RWPE1 (cell line): ENCODE measurements around the gene WIPF2.

Experiments
- CTCF ChIA-PET: fragments of 350-600 bp; sonication (Branson Sonifier 250); formaldehyde crosslinking; extraction: SDS; loops from one replicate; lab custom pipeline; 2021; lab: Yijun Ruan, JAX
- POLR2A ChIA-PET: fragments of 400-600 bp; formaldehyde crosslinking; extraction: SDS; loops from one replicate; lab custom pipeline; 2020; ENCODE audit warnings: antibody characterized with exemption; ENCODE audit not compliant: low non-redundant PET; lab: Yijun Ruan, JAX
- DNase-seq: peaks from one replicate; pipeline ENCODE4 v3.0.0; 2012; ENCODE audit warnings: low spot score
- H3K27ac ChIP-seq: fragments of 450-650 bp; 2 replicates; pipeline ENCODE4 v1.5.1; 2017
- TF ChIP-seq, protein P1 (sequence below): fragments of 450-650 bp; conservative IDR thresholded peaks from 2 replicates; pipeline ENCODE4 v1.5.1; 2017; ENCODE audit warnings: low read depth, mild to moderate bottlenecking

The WIPF2 gene

DNA sequence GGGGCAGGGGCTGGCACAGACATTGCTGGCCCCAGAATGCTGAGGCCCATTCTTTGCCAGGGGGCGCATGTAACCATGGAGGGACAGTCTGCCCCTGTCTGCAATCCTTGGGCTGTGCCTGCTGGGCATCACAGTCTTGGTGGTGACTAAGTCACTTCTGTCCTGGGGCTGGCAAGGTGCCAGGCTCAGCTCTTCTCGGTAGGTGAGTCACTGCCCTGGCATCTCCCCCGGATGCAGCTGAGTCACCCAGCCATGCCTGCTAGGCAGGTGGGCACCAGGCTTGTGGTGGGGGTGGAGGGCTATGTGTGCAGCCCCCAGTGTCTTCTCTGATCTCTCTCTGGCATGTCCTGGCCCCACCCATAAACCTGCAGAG, 95.5 kb downstream of the WIPF2 start:
- ChIA-PET CTCF (interaction anchor here (1.1 kb wide), 1 partner anchor 41 kb away, joined by 4 read pairs; no protein-coding TSS in a partner anchor), POLR2A (interaction anchor here (0.5 to 0.8 kb wide), 2 partner anchors 26 to 36 kb away, joined by 3 to 6 read pairs; no protein-coding TSS in a partner anchor)
- peak; percentile 92 for DNase-seq
- H3K27ac ChIP-seq, result peak overlapping the region; percentile 99
- TF ChIP-seq, protein P1, sequence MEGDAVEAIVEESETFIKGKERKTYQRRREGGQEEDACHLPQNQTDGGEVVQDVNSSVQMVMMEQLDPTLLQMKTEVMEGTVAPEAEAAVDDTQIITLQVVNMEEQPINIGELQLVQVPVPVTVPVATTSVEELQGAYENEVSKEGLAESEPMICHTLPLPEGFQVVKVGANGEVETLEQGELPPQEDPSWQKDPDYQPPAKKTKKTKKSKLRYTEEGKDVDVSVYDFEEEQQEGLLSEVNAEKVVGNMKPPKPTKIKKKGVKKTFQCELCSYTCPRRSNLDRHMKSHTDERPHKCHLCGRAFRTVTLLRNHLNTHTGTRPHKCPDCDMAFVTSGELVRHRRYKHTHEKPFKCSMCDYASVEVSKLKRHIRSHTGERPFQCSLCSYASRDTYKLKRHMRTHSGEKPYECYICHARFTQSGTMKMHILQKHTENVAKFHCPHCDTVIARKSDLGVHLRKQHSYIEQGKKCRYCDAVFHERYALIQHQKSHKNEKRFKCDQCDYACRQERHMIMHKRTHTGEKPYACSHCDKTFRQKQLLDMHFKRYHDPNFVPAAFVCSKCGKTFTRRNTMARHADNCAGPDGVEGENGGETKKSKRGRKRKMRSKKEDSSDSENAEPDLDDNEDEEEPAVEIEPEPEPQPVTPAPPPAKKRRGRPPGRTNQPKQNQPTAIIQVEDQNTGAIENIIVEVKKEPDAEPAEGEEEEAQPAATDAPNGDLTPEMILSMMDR, result no peak

DNA sequence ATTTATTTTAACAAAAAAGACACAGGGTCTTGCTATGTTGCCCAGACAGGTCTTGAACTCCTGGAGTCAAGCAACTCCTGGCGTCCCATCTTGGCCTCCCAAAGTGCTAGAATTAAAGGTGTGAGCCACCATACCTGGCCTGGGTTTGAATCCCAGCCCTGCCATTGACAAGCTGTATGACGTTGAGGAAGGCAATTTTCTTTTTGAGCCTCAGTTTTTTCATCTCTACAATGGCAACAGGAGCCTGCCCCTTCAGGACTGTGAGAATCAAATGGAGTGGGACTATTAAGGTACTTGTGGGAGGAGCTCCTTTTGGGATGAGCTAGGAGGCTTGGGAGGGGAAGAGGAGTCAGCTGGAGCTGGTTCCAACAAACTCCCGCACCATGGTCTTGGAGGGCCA, 96.1 kb downstream of the WIPF2 start:
- TF ChIP-seq, protein P1, result no peak
- peak overlapping the region; percentile 99 for H3K27ac ChIP-seq
- DNase-seq, result no peak
- CTCF ChIA-PET, result no interaction called here
- POLR2A ChIA-PET, result interaction anchor here (0.5 kb wide), 1 partner anchor 36 kb away, joined by 6 read pairs; no protein-coding TSS in a partner anchor

DNA sequence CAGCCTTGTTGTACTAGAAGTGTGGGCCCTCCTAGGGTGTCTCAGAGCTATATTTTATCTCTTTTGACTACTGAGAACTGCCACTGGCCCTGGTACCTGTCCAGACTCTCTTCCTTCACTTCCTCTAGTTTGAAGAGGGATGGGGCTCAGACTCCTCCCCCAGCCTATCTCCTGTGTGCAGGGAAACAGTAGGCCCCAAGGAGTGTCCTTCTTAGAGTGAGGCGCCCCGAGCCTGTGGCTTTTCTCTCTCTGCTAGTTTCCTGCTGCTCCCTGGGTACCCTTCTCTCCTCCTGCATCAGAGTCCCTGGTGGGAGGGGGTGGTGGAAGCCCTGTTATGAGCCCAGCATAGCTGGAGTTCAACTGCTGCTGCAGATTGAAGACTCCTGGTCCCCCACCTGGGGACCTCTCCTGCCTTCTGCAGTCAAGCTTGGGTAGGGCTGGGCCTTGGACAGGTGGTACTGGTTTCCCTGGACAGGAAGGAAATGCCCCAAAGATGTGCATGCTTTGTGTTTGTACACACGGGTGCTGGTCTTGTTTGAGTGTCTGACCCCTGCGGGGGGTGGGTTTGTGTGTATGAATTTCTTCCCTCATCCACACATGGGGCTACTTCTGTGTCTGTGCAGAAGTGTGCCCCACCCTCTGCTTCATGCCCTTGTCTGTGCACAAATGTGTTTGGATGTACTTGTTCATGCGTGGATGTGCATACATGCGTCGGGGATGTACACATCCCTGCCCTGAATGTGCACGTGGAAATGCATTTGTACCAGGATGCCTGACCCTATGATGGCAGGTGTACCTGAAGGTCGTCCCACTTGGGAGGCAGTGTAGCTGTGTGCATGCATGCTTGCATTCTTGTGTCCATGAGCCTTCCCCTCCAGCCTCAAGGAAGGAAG, 96.8 kb downstream of the WIPF2 start:
- peak overlapping the region; percentile 99 for H3K27ac ChIP-seq
- POLR2A ChIA-PET, result interaction anchor here (0.5 kb wide), 1 partner anchor 71 kb away, joined by 4 read pairs; no protein-coding TSS in a partner anchor

DNA sequence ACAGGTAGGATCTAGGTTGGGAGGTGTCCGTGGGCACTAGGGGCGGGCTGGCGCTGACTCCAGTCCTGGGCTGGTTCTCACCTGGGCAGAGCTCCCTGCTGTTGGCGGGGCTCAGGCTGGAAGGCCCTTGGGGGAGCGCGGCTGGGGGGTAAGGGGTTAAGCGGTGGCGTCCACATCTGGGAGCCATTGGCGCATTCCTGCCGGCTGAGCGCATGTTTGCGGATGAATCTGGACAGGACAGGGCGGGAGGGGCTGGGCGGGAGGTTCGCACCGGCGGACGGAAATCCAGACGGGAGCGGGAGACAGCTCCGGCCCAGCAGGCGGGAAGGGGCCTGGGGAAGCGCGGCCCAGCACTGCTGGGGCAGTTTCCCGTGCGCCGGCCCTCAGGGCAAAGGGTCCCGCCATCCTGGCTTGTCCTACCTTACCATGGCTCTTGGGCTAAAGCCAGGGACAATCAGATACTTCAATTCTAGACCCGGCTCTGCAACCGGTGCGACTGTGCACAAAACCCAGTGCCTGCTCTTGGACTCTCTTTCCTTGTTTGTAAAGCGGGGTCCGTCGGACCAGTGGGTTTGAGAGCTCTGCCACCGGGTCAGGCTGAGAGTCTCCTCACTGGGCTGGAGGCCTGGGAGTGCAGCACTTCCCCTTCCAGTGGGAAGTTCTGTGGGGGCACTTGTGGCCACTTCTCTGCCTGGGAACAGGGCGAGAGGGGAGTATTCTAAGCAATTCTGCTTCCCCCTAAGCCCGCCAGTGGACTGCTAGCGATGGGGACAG, 97.7 kb downstream of the WIPF2 start:
- DNase-seq, result peak; percentile 78
- ChIA-PET POLR2A (interaction anchor here (0.5 to 0.6 kb wide), 2 partner anchors 71 to 1363 kb away, joined by 4 to 5 read pairs; no protein-coding TSS in a partner anchor), CTCF (interaction anchor here (0.7 to 2.5 kb wide), 11 partner anchors 9 to 141 kb away, joined by 4 to 13 read pairs (median 7); no protein-coding TSS in a partner anchor)
- TF ChIP-seq, protein P1, result no peak
- H3K27ac ChIP-seq, result peak overlapping the region; percentile 99

More for the DNA sequence above, 96.8 kb downstream of the WIPF2 start:
- TF ChIP-seq, protein P1, result no peak
- no peak for DNase-seq
- CTCF ChIA-PET, result interaction anchor here (0.7 to 2.2 kb wide), 5 partner anchors 8 to 142 kb away, joined by 4 to 13 read pairs (median 6); no protein-coding TSS in a partner anchor

DNA sequence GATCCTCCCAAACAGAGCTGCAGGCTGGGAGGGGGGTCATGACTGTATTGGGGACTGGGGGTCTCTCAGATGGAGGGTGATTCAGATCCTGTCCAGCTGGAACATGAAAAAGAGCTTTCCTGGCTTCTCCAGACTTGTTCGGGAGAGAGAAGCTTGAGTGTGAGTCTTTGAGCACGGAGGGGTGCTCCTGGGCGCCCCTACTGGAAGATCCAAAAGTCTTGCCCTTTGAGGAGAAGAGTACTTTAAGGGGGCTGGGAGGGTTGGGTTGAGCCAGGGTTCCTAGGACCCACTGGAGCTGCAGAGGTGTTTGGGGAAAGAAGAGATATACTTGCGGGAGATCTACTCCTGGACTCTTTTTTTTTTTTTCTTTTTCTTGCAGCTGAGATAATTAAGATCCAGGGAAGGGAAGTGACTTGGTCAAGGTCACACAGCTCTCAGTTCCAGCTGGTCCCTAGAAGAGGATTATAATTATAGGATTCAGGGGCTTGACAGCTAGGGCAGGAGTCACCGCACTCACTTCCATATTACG, 98.3 kb downstream of the WIPF2 start:
- peak; percentile 66 for DNase-seq
- ChIA-PET CTCF (interaction anchor here (0.6 to 2.5 kb wide), 12 partner anchors 9 to 37 kb away, joined by 3 to 13 read pairs (median 6); no protein-coding TSS in a partner anchor), POLR2A (interaction anchor here (0.6 to 0.8 kb wide), 3 partner anchors 17 to 1362 kb away, joined by 3 to 5 read pairs (median 4); no protein-coding TSS in a partner anchor)
- peak overlapping the region; percentile 99 for H3K27ac ChIP-seq
- TF ChIP-seq, protein P1, result peak; percentile 76
